GM23338 (cell line): ENCODE measurements around the gene B3GALT4. TPM values are rescaled to one million over a fixed set of nuclear protein-coding genes. Genes with fewer than 3 reads are reported as not detected.

ENCODE experiments used
- ATAC-seq: fragments of 200-7000 bp; cut with Tn5 transposase; 3 replicates; pipeline ENCODE4 v1.9.1; 2020
- DNase-seq: peaks from one replicate; pipeline ENCODE4 v3.0.0-alpha.2; 2015; ENCODE audit warnings: low spot score
- H2AFZ ChIP-seq: fragments of 200-600 bp; sonication (generic); 2 replicates; pipeline ENCODE4 v1.8.0; 2016; ENCODE audit warnings: antibody characterized with exemption, mild to moderate bottlenecking, moderate library complexity
- H3F3A ChIP-seq: fragments of 200-600 bp; sonication (generic); replicated peaks from 2 replicates; pipeline ENCODE4 v1.8.0; 2017; ENCODE audit warnings: antibody characterized with exemption, mixed run types, low read depth
- H3K27ac ChIP-seq: fragments of 200-600 bp; sonication (generic); 2 replicates; pipeline ENCODE4 v1.6.1; 2016; ENCODE audit warnings: low read depth
- H3K27me3 ChIP-seq: fragments of 200-600 bp; sonication (generic); 2 replicates; pipeline ENCODE4 v1.8.0; 2016; ENCODE audit warnings: mild to moderate bottlenecking, mixed run types, moderate library complexity; ENCODE audit not compliant: insufficient read depth
- H3K36me3 ChIP-seq: fragments of 200-600 bp; sonication (generic); 2 replicates; pipeline ENCODE4 v1.8.0; 2016; ENCODE audit warnings: mild to moderate bottlenecking; ENCODE audit not compliant: insufficient read depth
- H3K4me1 ChIP-seq: fragments of 200-600 bp; sonication (generic); 2 replicates; pipeline ENCODE4 v1.8.0; 2016; ENCODE audit warnings: mild to moderate bottlenecking, moderate library complexity; ENCODE audit not compliant: insufficient read depth
- H3K4me2 ChIP-seq: fragments of 200-600 bp; sonication (generic); 2 replicates; pipeline ENCODE4 v1.7.1; 2017; ENCODE audit warnings: mixed run types
- H3K4me3 ChIP-seq: fragments of 200-600 bp; sonication (generic); 2 replicates; pipeline ENCODE4 v1.6.1; 2016; ENCODE audit warnings: mixed run types
- H3K79me2 ChIP-seq: fragments of 200-600 bp; sonication (generic); replicated peaks from 2 replicates; pipeline ENCODE4 v1.8.0; 2017; ENCODE audit warnings: mild to moderate bottlenecking; ENCODE audit not compliant: insufficient read depth
- H3K9me2 ChIP-seq: fragments of 200-600 bp; sonication (generic); 2 replicates; pipeline ENCODE4 v1.8.0; 2017; ENCODE audit not compliant: insufficient read depth
- H4K20me1 ChIP-seq: fragments of 200-600 bp; sonication (generic); replicated peaks from 2 replicates; pipeline ENCODE4 v1.8.0; 2017; ENCODE audit warnings: mild to moderate bottlenecking; ENCODE audit not compliant: insufficient read depth
- H3K27ac Mint-ChIP-seq: 2 replicates; pipeline ENCODE4 v1.8.0; 2020; ENCODE audit warnings: inconsistent platforms, mild to moderate bottlenecking, moderate library complexity, mixed read lengths
- H3K27me3 Mint-ChIP-seq: 3 replicates; pipeline ENCODE4 v1.8.0; 2022; ENCODE audit warnings: low read depth, mild to moderate bottlenecking, moderate library complexity, mixed read lengths, inconsistent platforms; ENCODE audit not compliant: insufficient read depth, poor library complexity
- H3K36me3 Mint-ChIP-seq: 3 replicates; pipeline ENCODE4 v1.8.0; 2021; ENCODE audit warnings: low read depth, mild to moderate bottlenecking, inconsistent platforms, moderate library complexity, mixed read lengths
- H3K4me1 Mint-ChIP-seq: 3 replicates; pipeline ENCODE4 v1.8.0; 2020; ENCODE audit warnings: mild to moderate bottlenecking, inconsistent platforms, mixed read lengths
- H3K4me3 Mint-ChIP-seq: 3 replicates; pipeline ENCODE4 v1.8.0; 2021; ENCODE audit warnings: moderate library complexity, mild to moderate bottlenecking, inconsistent platforms, mixed read lengths
- H3K9me3 Mint-ChIP-seq: 3 replicates; pipeline ENCODE4 v1.8.0; 2020; ENCODE audit warnings: moderate library complexity, mild to moderate bottlenecking, inconsistent platforms, mixed read lengths
- CREB1 ChIP-seq: fragments of 250-450 bp; sonication (Bioruptor Pico); IDR thresholded peaks from 2 replicates; pipeline ENCODE4 v1.5.0; 2020; ENCODE audit warnings: low read depth, mild to moderate bottlenecking, moderate library complexity
- EZH2 ChIP-seq: fragments of 200-600 bp; sonication (generic); IDR thresholded peaks from one replicate; pipeline ENCODE4 v1.8.0; 2017; ENCODE audit warnings: antibody characterized with exemption, mild to moderate bottlenecking, low read depth; ENCODE audit not compliant: unreplicated experiment
- EZH2phosphoT487 ChIP-seq: fragments of 200-600 bp; sonication (generic); IDR thresholded peaks from one replicate; pipeline ENCODE4 v1.8.1; 2018; ENCODE audit warnings: antibody characterized with exemption; ENCODE audit not compliant: unreplicated experiment
- JUNB ChIP-seq: IDR thresholded peaks from one replicate; pipeline ENCODE4 v1.6.1; 2016; ENCODE audit warnings: antibody characterized with exemption; ENCODE audit not compliant: unreplicated experiment
- NANOG ChIP-seq: IDR thresholded peaks from 2 replicates; pipeline ENCODE4 v1.6.1; 2016; ENCODE audit warnings: antibody characterized with exemption, borderline replicate concordance
- POLR2AphosphoS5 ChIP-seq: IDR thresholded peaks from 2 replicates; pipeline ENCODE4 v1.6.1; 2016; ENCODE audit warnings: antibody characterized with exemption, low read depth
- REST ChIP-seq: IDR thresholded peaks from one replicate; pipeline ENCODE4 v1.6.1; 2018; ENCODE audit warnings: antibody characterized with exemption; ENCODE audit not compliant: unreplicated experiment
- STAT1 ChIP-seq: IDR thresholded peaks from one replicate; pipeline ENCODE4 v1.6.1; 2016; ENCODE audit warnings: antibody characterized with exemption; ENCODE audit not compliant: unreplicated experiment
- ZNF114 ChIP-seq: fragments of 250-450 bp; sonication (Bioruptor Pico); IDR thresholded peaks from 2 replicates; pipeline ENCODE4 v1.5.0; 2020; ENCODE audit warnings: mild to moderate bottlenecking, moderate library complexity
- ZNF331 ChIP-seq: fragments of 250-450 bp; sonication (Bioruptor Pico); IDR thresholded peaks from 2 replicates; pipeline ENCODE4 v1.5.0; 2020; ENCODE audit warnings: low read depth, mild to moderate bottlenecking, moderate library complexity
- polyA plus RNA-seq: library from polyadenylated mRNA; unstranded; fragments of >200 nt; fragmentation: Nextera tagmentation; extraction: Ambion mirVana; gene quantifications from 2 replicates; pipeline ENCODE4 v1.2.1, GENCODE V29; 2016
- total RNA-seq: library from RNA; depleted of rRNA; stranded (reverse); fragments of >200 nt; shearing (Covaris generic); gene quantifications from 2 replicates; pipeline ENCODE4 v1.2.3, GENCODE V29; 2014
- TF ChIP-seq, protein P1 (sequence below), 2 experiments: fragments of 200-600 bp in 1 of 2; sonication (generic) in 1 of 2; conservative IDR thresholded peaks; 2 replicates each; pipeline versions ENCODE4 v1.5.1 to v1.6.1; 2016 to 2017; ENCODE audit warnings: antibody characterized with exemption in 2 of 2, low read depth in 2 of 2, mild to moderate bottlenecking in 2 of 2, moderate library complexity in 1 of 2
- TF ChIP-seq, protein P2 (sequence below): fragments of 250-450 bp; sonication (Bioruptor Pico); IDR thresholded peaks from 2 replicates; pipeline ENCODE4 v1.5.0; 2020; ENCODE audit warnings: mild to moderate bottlenecking, moderate library complexity
- TF ChIP-seq, protein P3 (sequence below): IDR thresholded peaks from 2 replicates; pipeline ENCODE4 v1.6.1; 2016; ENCODE audit warnings: antibody characterized with exemption

B3GALT4 gene
- total and polyA plus RNA-seq, 2 experiments from 2014 or later, result 1.3 to 2.3 TPM

DNA sequence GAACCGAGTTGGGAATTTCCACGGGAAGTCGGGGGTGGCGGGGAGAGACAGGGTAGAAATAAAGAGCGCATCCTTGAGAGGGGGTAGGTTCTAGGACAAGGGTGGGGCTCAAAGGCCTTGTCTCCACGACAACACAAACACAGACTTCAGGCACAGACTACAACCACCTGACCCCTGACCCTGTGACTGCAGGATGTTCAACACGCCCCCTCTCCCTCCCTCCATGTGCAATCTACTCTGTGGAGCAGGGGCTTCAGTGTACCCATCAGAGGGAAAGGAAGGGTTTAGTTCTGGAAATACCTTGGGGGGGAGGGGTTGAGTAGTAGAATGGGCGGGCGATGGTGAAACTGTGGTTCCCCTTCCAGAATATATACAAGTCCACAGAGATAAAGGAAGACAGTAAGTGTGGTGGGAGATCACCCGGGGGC is 37.6 kb downstream of the B3GALT4 start:
- Histone ChIP-seq H3K4me3 (peak overlapping the region; percentile 91), H3K4me1 (peaks cover 30% of the 10 kb centered on the region), H3K27me3 (no peaks in the 10 kb centered on the region), H3K27ac (no peak overlapping the region), H2AFZ (peak overlapping the region; percentile 49; the same call in 1 of the 2 replicates), H3K79me2 (peaks cover 11% of the 10 kb centered on the region; the same call in 1 of the 2 replicates), H3F3A (peaks cover 22% of the 10 kb centered on the region), H3K36me3 (peaks cover 5% of the 10 kb centered on the region), H3K4me2 (peak overlapping the region; percentile 99), H3K9me2 (no peaks in the 10 kb centered on the region), H4K20me1 (no peaks in the 10 kb centered on the region; the same call in 1 of the 2 replicates)
- TF ChIP-seq, protein P1, sequence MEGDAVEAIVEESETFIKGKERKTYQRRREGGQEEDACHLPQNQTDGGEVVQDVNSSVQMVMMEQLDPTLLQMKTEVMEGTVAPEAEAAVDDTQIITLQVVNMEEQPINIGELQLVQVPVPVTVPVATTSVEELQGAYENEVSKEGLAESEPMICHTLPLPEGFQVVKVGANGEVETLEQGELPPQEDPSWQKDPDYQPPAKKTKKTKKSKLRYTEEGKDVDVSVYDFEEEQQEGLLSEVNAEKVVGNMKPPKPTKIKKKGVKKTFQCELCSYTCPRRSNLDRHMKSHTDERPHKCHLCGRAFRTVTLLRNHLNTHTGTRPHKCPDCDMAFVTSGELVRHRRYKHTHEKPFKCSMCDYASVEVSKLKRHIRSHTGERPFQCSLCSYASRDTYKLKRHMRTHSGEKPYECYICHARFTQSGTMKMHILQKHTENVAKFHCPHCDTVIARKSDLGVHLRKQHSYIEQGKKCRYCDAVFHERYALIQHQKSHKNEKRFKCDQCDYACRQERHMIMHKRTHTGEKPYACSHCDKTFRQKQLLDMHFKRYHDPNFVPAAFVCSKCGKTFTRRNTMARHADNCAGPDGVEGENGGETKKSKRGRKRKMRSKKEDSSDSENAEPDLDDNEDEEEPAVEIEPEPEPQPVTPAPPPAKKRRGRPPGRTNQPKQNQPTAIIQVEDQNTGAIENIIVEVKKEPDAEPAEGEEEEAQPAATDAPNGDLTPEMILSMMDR (conservative IDR thresholded peaks at IDR 0.05; ENCODE audit: low read depth in 2 of 2), result no peak
- TF ChIP-seq CREB1 (CRISPR knock-in tag), result no peak
- no peak for TF ChIP-seq ZNF114 (CRISPR knock-in tag)
- TF ChIP-seq POLR2AphosphoS5, result no peak; the same call in 1 of the 2 replicates
- no peak for TF ChIP-seq ZNF331 (CRISPR knock-in tag)
- TF ChIP-seq, protein P2, sequence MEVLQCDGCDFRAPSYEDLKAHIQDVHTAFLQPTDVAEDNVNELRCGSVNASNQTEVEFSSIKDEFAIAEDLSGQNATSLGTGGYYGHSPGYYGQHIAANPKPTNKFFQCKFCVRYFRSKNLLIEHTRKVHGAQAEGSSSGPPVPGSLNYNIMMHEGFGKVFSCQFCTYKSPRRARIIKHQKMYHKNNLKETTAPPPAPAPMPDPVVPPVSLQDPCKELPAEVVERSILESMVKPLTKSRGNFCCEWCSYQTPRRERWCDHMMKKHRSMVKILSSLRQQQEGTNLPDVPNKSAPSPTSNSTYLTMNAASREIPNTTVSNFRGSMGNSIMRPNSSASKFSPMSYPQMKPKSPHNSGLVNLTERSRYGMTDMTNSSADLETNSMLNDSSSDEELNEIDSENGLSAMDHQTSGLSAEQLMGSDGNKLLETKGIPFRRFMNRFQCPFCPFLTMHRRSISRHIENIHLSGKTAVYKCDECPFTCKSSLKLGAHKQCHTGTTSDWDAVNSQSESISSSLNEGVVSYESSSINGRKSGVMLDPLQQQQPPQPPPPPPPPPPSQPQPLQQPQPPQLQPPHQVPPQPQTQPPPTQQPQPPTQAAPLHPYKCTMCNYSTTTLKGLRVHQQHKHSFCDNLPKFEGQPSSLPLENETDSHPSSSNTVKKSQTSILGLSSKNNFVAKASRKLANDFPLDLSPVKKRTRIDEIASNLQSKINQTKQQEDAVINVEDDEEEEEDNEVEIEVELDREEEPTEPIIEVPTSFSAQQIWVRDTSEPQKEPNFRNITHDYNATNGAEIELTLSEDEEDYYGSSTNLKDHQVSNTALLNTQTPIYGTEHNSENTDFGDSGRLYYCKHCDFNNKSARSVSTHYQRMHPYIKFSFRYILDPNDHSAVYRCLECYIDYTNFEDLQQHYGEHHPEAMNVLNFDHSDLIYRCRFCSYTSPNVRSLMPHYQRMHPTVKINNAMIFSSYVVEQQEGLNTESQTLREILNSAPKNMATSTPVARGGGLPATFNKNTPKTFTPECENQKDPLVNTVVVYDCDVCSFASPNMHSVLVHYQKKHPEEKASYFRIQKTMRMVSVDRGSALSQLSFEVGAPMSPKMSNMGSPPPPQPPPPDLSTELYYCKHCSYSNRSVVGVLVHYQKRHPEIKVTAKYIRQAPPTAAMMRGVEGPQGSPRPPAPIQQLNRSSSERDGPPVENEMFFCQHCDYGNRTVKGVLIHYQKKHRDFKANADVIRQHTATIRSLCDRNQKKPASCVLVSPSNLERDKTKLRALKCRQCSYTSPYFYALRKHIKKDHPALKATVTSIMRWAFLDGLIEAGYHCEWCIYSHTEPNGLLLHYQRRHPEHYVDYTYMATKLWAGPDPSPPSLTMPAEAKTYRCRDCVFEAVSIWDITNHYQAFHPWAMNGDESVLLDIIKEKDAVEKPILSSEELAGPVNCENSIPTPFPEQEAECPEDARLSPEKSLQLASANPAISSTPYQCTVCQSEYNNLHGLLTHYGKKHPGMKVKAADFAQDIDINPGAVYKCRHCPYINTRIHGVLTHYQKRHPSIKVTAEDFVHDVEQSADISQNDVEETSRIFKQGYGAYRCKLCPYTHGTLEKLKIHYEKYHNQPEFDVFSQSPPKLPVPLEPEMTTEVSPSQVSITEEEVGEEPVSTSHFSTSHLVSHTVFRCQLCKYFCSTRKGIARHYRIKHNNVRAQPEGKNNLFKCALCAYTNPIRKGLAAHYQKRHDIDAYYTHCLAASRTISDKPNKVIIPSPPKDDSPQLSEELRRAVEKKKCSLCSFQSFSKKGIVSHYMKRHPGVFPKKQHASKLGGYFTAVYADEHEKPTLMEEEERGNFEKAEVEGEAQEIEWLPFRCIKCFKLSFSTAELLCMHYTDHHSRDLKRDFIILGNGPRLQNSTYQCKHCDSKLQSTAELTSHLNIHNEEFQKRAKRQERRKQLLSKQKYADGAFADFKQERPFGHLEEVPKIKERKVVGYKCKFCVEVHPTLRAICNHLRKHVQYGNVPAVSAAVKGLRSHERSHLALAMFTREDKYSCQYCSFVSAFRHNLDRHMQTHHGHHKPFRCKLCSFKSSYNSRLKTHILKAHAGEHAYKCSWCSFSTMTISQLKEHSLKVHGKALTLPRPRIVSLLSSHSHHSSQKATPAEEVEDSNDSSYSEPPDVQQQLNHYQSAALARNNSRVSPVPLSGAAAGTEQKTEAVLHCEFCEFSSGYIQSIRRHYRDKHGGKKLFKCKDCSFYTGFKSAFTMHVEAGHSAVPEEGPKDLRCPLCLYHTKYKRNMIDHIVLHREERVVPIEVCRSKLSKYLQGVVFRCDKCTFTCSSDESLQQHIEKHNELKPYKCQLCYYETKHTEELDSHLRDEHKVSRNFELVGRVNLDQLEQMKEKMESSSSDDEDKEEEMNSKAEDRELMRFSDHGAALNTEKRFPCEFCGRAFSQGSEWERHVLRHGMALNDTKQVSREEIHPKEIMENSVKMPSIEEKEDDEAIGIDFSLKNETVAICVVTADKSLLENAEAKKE, result no peak
- TF ChIP-seq EZH2, result no peak
- TF ChIP-seq, protein P3, sequence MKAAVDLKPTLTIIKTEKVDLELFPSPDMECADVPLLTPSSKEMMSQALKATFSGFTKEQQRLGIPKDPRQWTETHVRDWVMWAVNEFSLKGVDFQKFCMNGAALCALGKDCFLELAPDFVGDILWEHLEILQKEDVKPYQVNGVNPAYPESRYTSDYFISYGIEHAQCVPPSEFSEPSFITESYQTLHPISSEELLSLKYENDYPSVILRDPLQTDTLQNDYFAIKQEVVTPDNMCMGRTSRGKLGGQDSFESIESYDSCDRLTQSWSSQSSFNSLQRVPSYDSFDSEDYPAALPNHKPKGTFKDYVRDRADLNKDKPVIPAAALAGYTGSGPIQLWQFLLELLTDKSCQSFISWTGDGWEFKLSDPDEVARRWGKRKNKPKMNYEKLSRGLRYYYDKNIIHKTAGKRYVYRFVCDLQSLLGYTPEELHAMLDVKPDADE, result no peak
- no peak for TF ChIP-seq STAT1
- TF ChIP-seq NANOG, result no peak
- no peak for TF ChIP-seq EZH2phosphoT487
- TF ChIP-seq REST, result no peak
- no peak for TF ChIP-seq JUNB
- DNase-seq (peak; percentile 82), ATAC-seq (peak; percentile 15)
- H3K9me3 Mint-ChIP-seq, result no peaks in the 10 kb centered on the region; the same call in 1 of the 3 replicates
- H3K27ac Mint-ChIP-seq, result no peak overlapping the region; the same call in 1 of the 2 replicates
- H3K4me3 Mint-ChIP-seq, result peak overlapping the region; percentile 92
- peaks cover 23% of the 10 kb centered on the region for H3K27me3 Mint-ChIP-seq
- peaks cover 17% of the 10 kb centered on the region for H3K36me3 Mint-ChIP-seq
- peaks cover 46% of the 10 kb centered on the region for H3K4me1 Mint-ChIP-seq
